ENCODE data around the gene POGLUT3.

Gene POGLUT3

GRCh38 chr11:108498046-108498815 lies at the start of gene POGLUT3:
POGLUT3 (minus strand) TSS chr11:108498384; CDS start chr11:108498366, 18 bp downstream.
- DNase-seq (ENCODE audit: low spot score) = peak; percentile 22

GRCh38 chr11:108545909-108546501 lies 47.8 kb upstream of the POGLUT3 start:
- DNase-seq (ENCODE audit: low spot score) = no peak

GRCh38 chr11:108543316-108543964 lies 45.3 kb upstream of the POGLUT3 start:
- DNase-seq (ENCODE audit: low spot score) = no peak

- no peak for DNase-seq (ENCODE audit: low spot score)
Measured at GRCh38 chr11:108541531-108541930, 43.3 kb upstream of the POGLUT3 start.

- DNase-seq (ENCODE audit: low spot score) = no peak
Measured at GRCh38 chr11:108538502-108538901, 40.3 kb upstream of the POGLUT3 start.

- DNase-seq (ENCODE audit: low spot score) = no peak
Measured at GRCh38 chr11:108538022-108538424, 39.8 kb upstream of the POGLUT3 start.

- no peak for DNase-seq (ENCODE audit: low spot score)
Measured at GRCh38 chr11:108536783-108537182, 38.6 kb upstream of the POGLUT3 start.

GRCh38 chr11:108535384-108535955 lies 37.3 kb upstream of the POGLUT3 start:
- no peak for DNase-seq (ENCODE audit: low spot score)

- no peak for DNase-seq (ENCODE audit: low spot score)
Measured at GRCh38 chr11:108534274-108534882, 36.2 kb upstream of the POGLUT3 start.

GRCh38 chr11:108530426-108530825 lies 32.2 kb upstream of the POGLUT3 start:
- no peak for DNase-seq (ENCODE audit: low spot score)

- DNase-seq (ENCODE audit: low spot score) = no peak
Measured at GRCh38 chr11:108527382-108527781, 29.2 kb upstream of the POGLUT3 start.

- no peak for DNase-seq (ENCODE audit: low spot score)
Measured at GRCh38 chr11:108525161-108525560, 27.0 kb upstream of the POGLUT3 start.

GRCh38 chr11:108524422-108524821 lies 26.2 kb upstream of the POGLUT3 start:
- DNase-seq (ENCODE audit: low spot score) = no peak

- no peak for DNase-seq (ENCODE audit: low spot score)
Measured at GRCh38 chr11:108522318-108522717, 24.1 kb upstream of the POGLUT3 start.

- DNase-seq (ENCODE audit: low spot score) = no peak
Measured at GRCh38 chr11:108518581-108518980, 20.4 kb upstream of the POGLUT3 start.

- no peak for DNase-seq (ENCODE audit: low spot score)
Measured at GRCh38 chr11:108516125-108516524, 17.9 kb upstream of the POGLUT3 start.

GRCh38 chr11:108512708-108513107 lies 14.5 kb upstream of the POGLUT3 start:
- DNase-seq (ENCODE audit: low spot score) = no peak

GRCh38 chr11:108511851-108512474 lies 13.8 kb upstream of the POGLUT3 start:
- no peak for DNase-seq (ENCODE audit: low spot score)

GRCh38 chr11:108508653-108509593 lies 10.7 kb upstream of the POGLUT3 start:
- DNase-seq (ENCODE audit: low spot score) = peak; percentile 12

- peak; percentile 10 for DNase-seq (ENCODE audit: low spot score)
Measured at GRCh38 chr11:108501396-108501795, 3.2 kb upstream of the POGLUT3 start.

- no peak for DNase-seq (ENCODE audit: low spot score)
Measured at GRCh38 chr11:108500721-108501120, 2.5 kb upstream of the POGLUT3 start.
